Measurements from ENCODE around the gene RABGAP1L.
"Not testable (repeated sequence)": the region's sequence is repeated elsewhere in the genome, so short reads cannot be mapped to it uniquely, and the experiment has no call there.

Gene RABGAP1L

GRCh38 chr1:174788981-174789380, 629.7 kb downstream of the RABGAP1L start:
- DNase-seq = no peak

GRCh38 chr1:174789399-174789798, 630.1 kb downstream of the RABGAP1L start:
- no peak for DNase-seq

- DNase-seq = no peak
Measured at GRCh38 chr1:174791863-174792262, 632.5 kb downstream of the RABGAP1L start.

GRCh38 chr1:174794861-174795260, 635.5 kb downstream of the RABGAP1L start:
- no peak for DNase-seq

GRCh38 chr1:174795806-174796205, 636.5 kb downstream of the RABGAP1L start:
- DNase-seq = no peak

- no peak for DNase-seq
Measured at GRCh38 chr1:174797398-174797797, 638.1 kb downstream of the RABGAP1L start.

GRCh38 chr1:174799136-174799479, 639.8 kb downstream of the RABGAP1L start:
- DNase-seq = no peak

GRCh38 chr1:174800216-174800851, 641.0 kb downstream of the RABGAP1L start:
- DNase-seq = no peak

- no peak for DNase-seq
Measured at GRCh38 chr1:174800876-174801275, 641.6 kb downstream of the RABGAP1L start.

- DNase-seq = no peak
Measured at GRCh38 chr1:174809755-174810280, 650.5 kb downstream of the RABGAP1L start.

GRCh38 chr1:174812016-174812415, 652.7 kb downstream of the RABGAP1L start:
- no peak for DNase-seq

GRCh38 chr1:174812656-174813055, 653.3 kb downstream of the RABGAP1L start:
- DNase-seq = no peak

- no peak for DNase-seq
Measured at GRCh38 chr1:174815036-174815435, 655.7 kb downstream of the RABGAP1L start.

GRCh38 chr1:174815474-174815908, 656.2 kb downstream of the RABGAP1L start:
- no peak for DNase-seq

- not testable (repeated sequence) for DNase-seq
Measured at GRCh38 chr1:174816621-174817020, 657.3 kb downstream of the RABGAP1L start.

GRCh38 chr1:174818014-174818616, 658.8 kb downstream of the RABGAP1L start:
- DNase-seq = no peak

GRCh38 chr1:174818951-174819350, 659.6 kb downstream of the RABGAP1L start:
- no peak for DNase-seq

- DNase-seq = no peak
Measured at GRCh38 chr1:174819596-174819995, 660.3 kb downstream of the RABGAP1L start.

GRCh38 chr1:174825127-174825526, 665.8 kb downstream of the RABGAP1L start:
- no peak for DNase-seq

GRCh38 chr1:174825806-174826205, 666.5 kb downstream of the RABGAP1L start:
- DNase-seq = no peak

- no peak for DNase-seq
Measured at GRCh38 chr1:174828264-174828663, 668.9 kb downstream of the RABGAP1L start.

- DNase-seq = no peak
Measured at GRCh38 chr1:174829990-174830389, 670.7 kb downstream of the RABGAP1L start.

GRCh38 chr1:174836543-174836942, 677.2 kb downstream of the RABGAP1L start:
- no peak for DNase-seq

- DNase-seq = no peak
Measured at GRCh38 chr1:174837386-174837785, 678.1 kb downstream of the RABGAP1L start.

GRCh38 chr1:174839211-174839610, 679.9 kb downstream of the RABGAP1L start:
- DNase-seq = no peak
